Measurements from ENCODE around the gene RCAN2.

RCAN2 gene

GRCh38 chr6:46189726-46190125 lies 301.5 kb downstream of the RCAN2 start:
- TF ChIP-seq, protein P1, sequence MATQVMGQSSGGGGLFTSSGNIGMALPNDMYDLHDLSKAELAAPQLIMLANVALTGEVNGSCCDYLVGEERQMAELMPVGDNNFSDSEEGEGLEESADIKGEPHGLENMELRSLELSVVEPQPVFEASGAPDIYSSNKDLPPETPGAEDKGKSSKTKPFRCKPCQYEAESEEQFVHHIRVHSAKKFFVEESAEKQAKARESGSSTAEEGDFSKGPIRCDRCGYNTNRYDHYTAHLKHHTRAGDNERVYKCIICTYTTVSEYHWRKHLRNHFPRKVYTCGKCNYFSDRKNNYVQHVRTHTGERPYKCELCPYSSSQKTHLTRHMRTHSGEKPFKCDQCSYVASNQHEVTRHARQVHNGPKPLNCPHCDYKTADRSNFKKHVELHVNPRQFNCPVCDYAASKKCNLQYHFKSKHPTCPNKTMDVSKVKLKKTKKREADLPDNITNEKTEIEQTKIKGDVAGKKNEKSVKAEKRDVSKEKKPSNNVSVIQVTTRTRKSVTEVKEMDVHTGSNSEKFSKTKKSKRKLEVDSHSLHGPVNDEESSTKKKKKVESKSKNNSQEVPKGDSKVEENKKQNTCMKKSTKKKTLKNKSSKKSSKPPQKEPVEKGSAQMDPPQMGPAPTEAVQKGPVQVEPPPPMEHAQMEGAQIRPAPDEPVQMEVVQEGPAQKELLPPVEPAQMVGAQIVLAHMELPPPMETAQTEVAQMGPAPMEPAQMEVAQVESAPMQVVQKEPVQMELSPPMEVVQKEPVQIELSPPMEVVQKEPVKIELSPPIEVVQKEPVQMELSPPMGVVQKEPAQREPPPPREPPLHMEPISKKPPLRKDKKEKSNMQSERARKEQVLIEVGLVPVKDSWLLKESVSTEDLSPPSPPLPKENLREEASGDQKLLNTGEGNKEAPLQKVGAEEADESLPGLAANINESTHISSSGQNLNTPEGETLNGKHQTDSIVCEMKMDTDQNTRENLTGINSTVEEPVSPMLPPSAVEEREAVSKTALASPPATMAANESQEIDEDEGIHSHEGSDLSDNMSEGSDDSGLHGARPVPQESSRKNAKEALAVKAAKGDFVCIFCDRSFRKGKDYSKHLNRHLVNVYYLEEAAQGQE (IDR thresholded peaks at IDR 0.05; ENCODE audit: insufficient read depth in 1 of 2, low read depth in 2 of 2, low read length in 2 of 2), result no peak
- TF ChIP-seq TAF1 (IDR thresholded peaks at IDR 0.05; ENCODE audit: borderline replicate concordance, insufficient read depth, low read length) (no peak), SIN3A (IDR thresholded peaks at IDR 0.05; ENCODE audit: borderline replicate concordance, insufficient read depth, low read length) (no peak), POLR2AphosphoS5 (IDR thresholded peaks at IDR 0.05; ENCODE audit: low read depth, low read length) (no peak), FOXP2 (optimal IDR thresholded peaks at IDR 0.05; ENCODE audit: borderline replicate concordance, extremely low read depth, extremely low read length, insufficient read depth) (no peak)

- TF ChIP-seq TAF1 (IDR thresholded peaks at IDR 0.05; ENCODE audit: borderline replicate concordance, insufficient read depth, low read length) (no peak), FOXP2 (optimal IDR thresholded peaks at IDR 0.05; ENCODE audit: borderline replicate concordance, extremely low read depth, extremely low read length, insufficient read depth) (no peak), POLR2AphosphoS5 (IDR thresholded peaks at IDR 0.05; ENCODE audit: low read depth, low read length) (no peak), SIN3A (IDR thresholded peaks at IDR 0.05; ENCODE audit: borderline replicate concordance, insufficient read depth, low read length) (no peak)
- TF ChIP-seq, protein P1 (IDR thresholded peaks at IDR 0.05; ENCODE audit: insufficient read depth in 1 of 2, low read depth in 2 of 2, low read length in 2 of 2), result no peak
Observed at GRCh38 chr6:46186583-46186982, 304.7 kb downstream of the RCAN2 start.

GRCh38 chr6:46184114-46184513 lies 307.1 kb downstream of the RCAN2 start:
- TF ChIP-seq, protein P1 (IDR thresholded peaks at IDR 0.05; ENCODE audit: insufficient read depth in 1 of 2, low read depth in 2 of 2, low read length in 2 of 2), result no peak

DNA sequence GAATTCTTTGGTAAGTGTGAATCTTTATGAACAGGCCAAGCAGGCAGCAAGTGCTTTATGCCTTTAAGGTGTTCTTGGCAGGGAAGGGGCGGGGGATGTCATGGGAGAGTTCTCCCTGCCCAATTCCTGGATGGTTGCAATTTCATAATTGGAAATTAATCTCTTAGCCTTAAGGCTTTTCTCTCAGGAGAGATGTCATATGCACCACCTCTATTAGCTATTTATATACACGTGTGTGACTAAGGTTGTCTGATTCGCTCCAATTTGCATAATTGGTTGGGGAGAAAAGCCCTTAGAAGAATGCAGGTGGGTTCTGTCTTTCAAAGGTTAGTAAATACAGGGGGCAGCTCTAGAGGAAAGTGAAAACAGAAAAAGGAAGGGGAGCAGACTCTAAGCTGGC lies 315.3 kb downstream of the RCAN2 start:
- TF ChIP-seq FOXP2 (optimal IDR thresholded peaks at IDR 0.05; ENCODE audit: borderline replicate concordance, extremely low read depth, extremely low read length, insufficient read depth) (no peak), TAF1 (IDR thresholded peaks at IDR 0.05; ENCODE audit: borderline replicate concordance, insufficient read depth, low read length) (no peak), POLR2AphosphoS5 (IDR thresholded peaks at IDR 0.05; ENCODE audit: low read depth, low read length) (no peak), SIN3A (IDR thresholded peaks at IDR 0.05; ENCODE audit: borderline replicate concordance, insufficient read depth, low read length) (no peak)
- TF ChIP-seq, protein P1 (IDR thresholded peaks at IDR 0.05; ENCODE audit: insufficient read depth in 1 of 2, low read depth in 2 of 2, low read length in 2 of 2), result no peak

- TF ChIP-seq POLR2AphosphoS5 (IDR thresholded peaks at IDR 0.05; ENCODE audit: low read depth, low read length), result no peak
- no peak for TF ChIP-seq TAF1 (IDR thresholded peaks at IDR 0.05; ENCODE audit: borderline replicate concordance, insufficient read depth, low read length)
- no peak for TF ChIP-seq SIN3A (IDR thresholded peaks at IDR 0.05; ENCODE audit: borderline replicate concordance, insufficient read depth, low read length)
- TF ChIP-seq, protein P1 (IDR thresholded peaks at IDR 0.05; ENCODE audit: insufficient read depth in 1 of 2, low read depth in 2 of 2, low read length in 2 of 2), result no peak
- no peak for TF ChIP-seq FOXP2 (optimal IDR thresholded peaks at IDR 0.05; ENCODE audit: borderline replicate concordance, extremely low read depth, extremely low read length, insufficient read depth)
Observed at GRCh38 chr6:46175446-46175845, 315.8 kb downstream of the RCAN2 start.

Data from PFSK-1 (cell line).